H1 (cell line): Measurements from ENCODE around the gene CGNL1. TPM values are rescaled to one million over a fixed set of nuclear protein-coding genes. Genes with fewer than 3 reads are reported as not detected.

Source experiments
- ASH2L ChIP-seq: fragments of 200-600, 300-600 bp; sonication (generic); IDR thresholded peaks from one replicate; pipeline ENCODE4 v1.7.1; 2017; ENCODE audit warnings: low read length
- HDAC2 ChIP-seq, 2 experiments: fragments of 300-600 bp in 1 of 2; sonication (generic) in 1 of 2; IDR thresholded peaks; 2 replicates each; pipeline ENCODE4 v1.6.1; 2011 to 2012; ENCODE audit warnings: low read depth in 2 of 2, low read length in 2 of 2, mild to moderate bottlenecking in 2 of 2, moderate library complexity in 2 of 2, borderline replicate concordance in 1 of 2, inconsistent platforms in 1 of 2
- NRF1 ChIP-seq: IDR thresholded peaks from 2 replicates; pipeline ENCODE4 v1.6.1; 2011; ENCODE audit warnings: mild to moderate bottlenecking, low read depth, low read length, improper control_type of control experiment
- PHF8 ChIP-seq: fragments of 200-600 bp; sonication (generic); conservative IDR thresholded peaks from 2 replicates; pipeline ENCODE4 v1.7.1; 2012; ENCODE audit warnings: low read depth, mild to moderate bottlenecking, inconsistent platforms, low read length, moderate library complexity
- POLR2A ChIP-seq, 2 experiments: IDR thresholded peaks; 1 replicate in 1 of 2; 2 replicates in 1 of 2; pipeline ENCODE4 v1.6.1; 2011; ENCODE audit warnings: low read depth in 2 of 2, low read length in 2 of 2, mild to moderate bottlenecking in 2 of 2; ENCODE audit errors: control extremely low read depth in 1 of 2
- RAD21 ChIP-seq, 2 experiments: IDR thresholded peaks in 1 of 2; conservative IDR thresholded peaks in 1 of 2; 2 replicates each; pipeline ENCODE4 v1.6.1; 2011; ENCODE audit warnings: low read depth in 2 of 2, low read length in 2 of 2, improper control_type of control experiment in 1 of 2, inconsistent platforms in 1 of 2, mild to moderate bottlenecking in 1 of 2, moderate library complexity in 1 of 2
- SP2 ChIP-seq: IDR thresholded peaks from 2 replicates; pipeline ENCODE4 v1.6.1; 2012; ENCODE audit warnings: mild to moderate bottlenecking, low read length, inconsistent platforms
- YY1 ChIP-seq: IDR thresholded peaks from 2 replicates; pipeline ENCODE4 v1.6.1; 2011; ENCODE audit warnings: low read depth, mild to moderate bottlenecking, low read length
- polyA plus RNA-seq, 7 experiments: library from polyadenylated mRNA; depleted of rRNA in 3 of 7; stranded (reverse) in 5 of 7; unstranded in 2 of 7; fragments of >200 nt in 5 of 7; fragments of 200-250 nt in 2 of 7; gene quantifications; 1 replicate in 5 of 7; 2 replicates in 1 of 7; 4 replicates in 1 of 7; pipeline versions ENCODE4 v1.2.1 to v1.2.3, GENCODE V29; 2011 to 2013; ENCODE audit warnings: missing spikeins in 2 of 7, mixed read lengths in 2 of 7
- total RNA-seq: library from RNA; stranded (reverse); fragmentation: NEBNext Ultra II Directional; extraction: Animal tissue kit (Norgen Biotek cat#: 25700); gene quantifications from 2 replicates; pipeline ENCODE4 v1.2.1, GENCODE V29; 2021
- TF ChIP-seq, protein P1 (sequence below): fragments of 300-600 bp; sonication (generic); IDR thresholded peaks from 2 replicates; pipeline ENCODE4 v1.7.1; 2012; ENCODE audit warnings: low read length, moderate library complexity, mild to moderate bottlenecking, inconsistent platforms; ENCODE audit not compliant: insufficient replicate concordance

CGNL1 gene
- total and polyA plus RNA-seq, 2 of the 8 experiments (the other 6 are each of a cell fraction or from before 2014, with no cell fraction given), result 21.8 to 75.6 TPM

DNA sequence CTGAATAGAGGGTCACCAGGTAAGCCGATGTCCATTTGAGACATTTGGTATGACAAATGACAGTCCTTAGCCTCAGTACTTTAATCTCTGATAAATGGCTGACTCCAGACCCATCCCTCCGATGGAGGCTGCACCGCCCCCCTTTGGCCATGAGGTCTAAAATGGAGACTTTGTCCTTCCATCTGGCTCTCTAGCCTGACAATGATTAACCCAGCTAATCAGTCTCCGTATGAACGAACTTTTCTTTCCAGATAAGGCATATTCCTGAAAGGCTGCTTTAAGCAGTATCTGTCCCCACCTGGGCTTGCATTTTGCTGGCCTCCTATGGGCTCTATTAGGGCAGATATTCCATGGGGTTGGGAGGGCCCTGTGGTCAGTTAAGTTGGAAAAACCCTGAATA lies 204.6 kb downstream of the CGNL1 start (continued):
- TF ChIP-seq, protein P1, sequence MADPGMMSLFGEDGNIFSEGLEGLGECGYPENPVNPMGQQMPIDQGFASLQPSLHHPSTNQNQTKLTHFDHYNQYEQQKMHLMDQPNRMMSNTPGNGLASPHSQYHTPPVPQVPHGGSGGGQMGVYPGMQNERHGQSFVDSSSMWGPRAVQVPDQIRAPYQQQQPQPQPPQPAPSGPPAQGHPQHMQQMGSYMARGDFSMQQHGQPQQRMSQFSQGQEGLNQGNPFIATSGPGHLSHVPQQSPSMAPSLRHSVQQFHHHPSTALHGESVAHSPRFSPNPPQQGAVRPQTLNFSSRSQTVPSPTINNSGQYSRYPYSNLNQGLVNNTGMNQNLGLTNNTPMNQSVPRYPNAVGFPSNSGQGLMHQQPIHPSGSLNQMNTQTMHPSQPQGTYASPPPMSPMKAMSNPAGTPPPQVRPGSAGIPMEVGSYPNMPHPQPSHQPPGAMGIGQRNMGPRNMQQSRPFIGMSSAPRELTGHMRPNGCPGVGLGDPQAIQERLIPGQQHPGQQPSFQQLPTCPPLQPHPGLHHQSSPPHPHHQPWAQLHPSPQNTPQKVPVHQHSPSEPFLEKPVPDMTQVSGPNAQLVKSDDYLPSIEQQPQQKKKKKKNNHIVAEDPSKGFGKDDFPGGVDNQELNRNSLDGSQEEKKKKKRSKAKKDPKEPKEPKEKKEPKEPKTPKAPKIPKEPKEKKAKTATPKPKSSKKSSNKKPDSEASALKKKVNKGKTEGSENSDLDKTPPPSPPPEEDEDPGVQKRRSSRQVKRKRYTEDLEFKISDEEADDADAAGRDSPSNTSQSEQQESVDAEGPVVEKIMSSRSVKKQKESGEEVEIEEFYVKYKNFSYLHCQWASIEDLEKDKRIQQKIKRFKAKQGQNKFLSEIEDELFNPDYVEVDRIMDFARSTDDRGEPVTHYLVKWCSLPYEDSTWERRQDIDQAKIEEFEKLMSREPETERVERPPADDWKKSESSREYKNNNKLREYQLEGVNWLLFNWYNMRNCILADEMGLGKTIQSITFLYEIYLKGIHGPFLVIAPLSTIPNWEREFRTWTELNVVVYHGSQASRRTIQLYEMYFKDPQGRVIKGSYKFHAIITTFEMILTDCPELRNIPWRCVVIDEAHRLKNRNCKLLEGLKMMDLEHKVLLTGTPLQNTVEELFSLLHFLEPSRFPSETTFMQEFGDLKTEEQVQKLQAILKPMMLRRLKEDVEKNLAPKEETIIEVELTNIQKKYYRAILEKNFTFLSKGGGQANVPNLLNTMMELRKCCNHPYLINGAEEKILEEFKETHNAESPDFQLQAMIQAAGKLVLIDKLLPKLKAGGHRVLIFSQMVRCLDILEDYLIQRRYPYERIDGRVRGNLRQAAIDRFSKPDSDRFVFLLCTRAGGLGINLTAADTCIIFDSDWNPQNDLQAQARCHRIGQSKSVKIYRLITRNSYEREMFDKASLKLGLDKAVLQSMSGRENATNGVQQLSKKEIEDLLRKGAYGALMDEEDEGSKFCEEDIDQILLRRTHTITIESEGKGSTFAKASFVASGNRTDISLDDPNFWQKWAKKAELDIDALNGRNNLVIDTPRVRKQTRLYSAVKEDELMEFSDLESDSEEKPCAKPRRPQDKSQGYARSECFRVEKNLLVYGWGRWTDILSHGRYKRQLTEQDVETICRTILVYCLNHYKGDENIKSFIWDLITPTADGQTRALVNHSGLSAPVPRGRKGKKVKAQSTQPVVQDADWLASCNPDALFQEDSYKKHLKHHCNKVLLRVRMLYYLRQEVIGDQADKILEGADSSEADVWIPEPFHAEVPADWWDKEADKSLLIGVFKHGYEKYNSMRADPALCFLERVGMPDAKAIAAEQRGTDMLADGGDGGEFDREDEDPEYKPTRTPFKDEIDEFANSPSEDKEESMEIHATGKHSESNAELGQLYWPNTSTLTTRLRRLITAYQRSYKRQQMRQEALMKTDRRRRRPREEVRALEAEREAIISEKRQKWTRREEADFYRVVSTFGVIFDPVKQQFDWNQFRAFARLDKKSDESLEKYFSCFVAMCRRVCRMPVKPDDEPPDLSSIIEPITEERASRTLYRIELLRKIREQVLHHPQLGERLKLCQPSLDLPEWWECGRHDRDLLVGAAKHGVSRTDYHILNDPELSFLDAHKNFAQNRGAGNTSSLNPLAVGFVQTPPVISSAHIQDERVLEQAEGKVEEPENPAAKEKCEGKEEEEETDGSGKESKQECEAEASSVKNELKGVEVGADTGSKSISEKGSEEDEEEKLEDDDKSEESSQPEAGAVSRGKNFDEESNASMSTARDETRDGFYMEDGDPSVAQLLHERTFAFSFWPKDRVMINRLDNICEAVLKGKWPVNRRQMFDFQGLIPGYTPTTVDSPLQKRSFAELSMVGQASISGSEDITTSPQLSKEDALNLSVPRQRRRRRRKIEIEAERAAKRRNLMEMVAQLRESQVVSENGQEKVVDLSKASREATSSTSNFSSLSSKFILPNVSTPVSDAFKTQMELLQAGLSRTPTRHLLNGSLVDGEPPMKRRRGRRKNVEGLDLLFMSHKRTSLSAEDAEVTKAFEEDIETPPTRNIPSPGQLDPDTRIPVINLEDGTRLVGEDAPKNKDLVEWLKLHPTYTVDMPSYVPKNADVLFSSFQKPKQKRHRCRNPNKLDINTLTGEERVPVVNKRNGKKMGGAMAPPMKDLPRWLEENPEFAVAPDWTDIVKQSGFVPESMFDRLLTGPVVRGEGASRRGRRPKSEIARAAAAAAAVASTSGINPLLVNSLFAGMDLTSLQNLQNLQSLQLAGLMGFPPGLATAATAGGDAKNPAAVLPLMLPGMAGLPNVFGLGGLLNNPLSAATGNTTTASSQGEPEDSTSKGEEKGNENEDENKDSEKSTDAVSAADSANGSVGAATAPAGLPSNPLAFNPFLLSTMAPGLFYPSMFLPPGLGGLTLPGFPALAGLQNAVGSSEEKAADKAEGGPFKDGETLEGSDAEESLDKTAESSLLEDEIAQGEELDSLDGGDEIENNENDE, result no peak
- TF ChIP-seq PHF8 (no peak), NRF1 (no peak), SP2 (no peak), RAD21 (IDR thresholded peaks at IDR 0.05 in 1 of 2, conservative IDR thresholded peaks at IDR 0.05 in 1 of 2; ENCODE audit: low read depth in 2 of 2, low read length in 2 of 2) (no peak; a peak in 1 of 4 replicates), HDAC2 (IDR thresholded peaks at IDR 0.05; ENCODE audit: borderline replicate concordance in 1 of 2, low read depth in 2 of 2, low read length in 2 of 2) (no peak), ASH2L (no peak), POLR2A (IDR thresholded peaks at IDR 0.05; ENCODE audit: control extremely low read depth in 1 of 2, low read depth in 2 of 2, low read length in 2 of 2) (no peak), YY1 (peak; percentile 7; the same call in 1 of the 2 replicates)
- TF ChIP-seq, all 59 proteins: peak for 2
